GM18867 (cell line): ENCODE results near the gene EEFSEC.

ENCODE experiments used
- ATAC-seq: cut with Tn5 transposase; IDR thresholded peaks from one replicate; pipeline ENCODE4 v1.9.1; 2021; ENCODE audit warnings: mild to moderate bottlenecking, moderate library complexity; ENCODE audit not compliant: unreplicated experiment

Gene EEFSEC

GRCh38 chr3:128239304-128239703, 86.0 kb downstream of the EEFSEC start:
- no peak for ATAC-seq

GRCh38 chr3:128240232-128240631, 87.0 kb downstream of the EEFSEC start:
- no peak for ATAC-seq

DNA sequence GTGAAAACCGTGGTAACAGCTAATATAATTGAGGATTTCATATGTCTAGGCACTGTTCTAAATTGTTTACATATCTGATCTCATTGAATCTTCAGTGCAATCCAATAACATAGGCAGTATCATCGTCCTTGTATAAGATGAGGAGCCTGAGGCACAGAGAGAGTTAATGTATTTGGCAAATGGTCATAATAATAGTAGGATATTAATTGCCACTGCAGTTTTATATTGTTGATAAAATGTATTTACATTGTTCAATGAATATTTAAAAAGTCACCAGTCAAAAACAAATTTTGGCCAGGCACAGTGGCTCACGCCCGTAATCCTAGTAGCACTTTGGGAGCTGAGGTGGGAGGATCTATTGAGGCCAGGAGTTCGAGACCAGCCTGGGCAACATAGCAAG, 88.5 kb downstream of the EEFSEC start:
- ATAC-seq, result no peak

DNA sequence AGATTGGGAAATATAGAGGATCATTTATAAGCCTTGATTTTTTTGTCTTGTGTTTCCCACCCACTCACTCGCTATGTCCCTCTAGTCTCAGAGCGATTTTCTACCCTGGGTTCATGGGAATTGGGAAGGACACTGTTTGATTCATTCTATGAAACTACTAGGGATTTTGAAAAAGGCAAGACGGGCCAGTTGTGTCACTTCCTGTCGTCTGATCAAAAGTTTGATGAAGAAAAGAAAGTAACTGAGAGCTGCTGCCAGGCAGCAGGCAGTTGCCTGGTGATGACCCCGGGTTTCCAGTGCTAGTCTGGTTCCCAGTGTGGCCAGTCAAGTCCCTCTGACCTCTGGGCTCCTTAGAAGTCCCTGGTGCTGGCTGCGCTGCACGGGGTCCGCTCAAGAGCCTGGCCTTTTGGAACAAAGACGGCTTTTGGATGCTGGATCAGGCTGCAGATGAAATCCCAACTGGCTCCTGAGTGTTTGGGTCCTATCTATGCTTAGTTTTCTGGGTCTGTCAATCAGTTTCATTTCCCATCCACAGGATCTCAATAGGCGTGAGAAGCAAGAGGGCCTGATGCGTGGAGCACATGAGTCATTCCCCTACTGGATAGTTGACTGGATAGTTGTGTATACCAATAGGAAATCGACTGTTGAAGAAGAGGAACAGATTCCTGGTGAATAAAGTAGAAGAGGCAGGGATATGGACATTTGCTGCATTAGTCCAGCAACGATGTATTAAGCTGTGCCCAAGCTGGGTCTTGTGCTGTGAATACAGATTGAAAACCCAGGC, 89.7 kb downstream of the EEFSEC start:
- ATAC-seq, result no peak

GRCh38 chr3:128243602-128244504, 90.6 kb downstream of the EEFSEC start:
- no peak for ATAC-seq

DNA sequence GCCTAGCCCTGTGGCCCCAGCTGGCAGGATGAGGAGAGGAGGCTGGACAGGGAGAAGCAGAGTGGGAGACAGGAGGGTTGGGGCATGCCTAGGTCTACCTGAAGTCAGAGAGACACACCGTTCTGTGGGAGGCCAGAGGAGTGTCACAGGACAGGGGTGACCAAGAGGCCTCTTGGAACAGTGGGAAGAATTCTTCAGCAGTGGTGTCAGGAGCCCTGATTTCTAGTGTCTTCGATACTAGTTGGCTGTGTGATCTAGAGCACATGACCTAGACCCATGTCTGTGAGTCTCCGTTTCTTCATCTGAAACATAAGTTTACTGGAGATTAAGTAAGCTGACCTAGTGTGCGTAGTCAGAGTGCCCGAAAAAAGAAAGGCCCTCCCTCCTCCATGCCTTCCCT, 92.2 kb downstream of the EEFSEC start:
- ATAC-seq, result no peak

GRCh38 chr3:128247666-128248409, 94.6 kb downstream of the EEFSEC start:
- ATAC-seq, result no peak

DNA sequence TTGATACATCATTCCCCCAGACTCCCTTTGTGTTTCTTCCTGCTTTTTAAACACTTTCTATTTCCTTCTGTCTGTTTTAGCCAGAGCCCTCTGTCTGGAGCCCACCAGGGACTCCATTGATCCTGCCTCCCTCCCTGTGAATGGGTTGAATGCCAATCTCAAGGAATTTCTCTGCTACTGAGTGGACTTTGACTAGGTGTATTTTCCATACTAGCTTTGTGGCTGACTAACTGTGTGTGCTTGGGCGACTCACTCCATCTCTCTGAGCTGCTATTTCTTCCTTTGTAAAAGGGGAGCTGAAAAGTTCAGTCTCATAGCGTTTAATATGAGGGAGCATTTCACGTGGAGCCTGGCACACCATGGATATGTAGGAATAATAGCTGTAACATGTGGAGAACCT, 98.8 kb downstream of the EEFSEC start:
- ATAC-seq, result no peak

GRCh38 chr3:128253150-128253549, 99.9 kb downstream of the EEFSEC start:
- ATAC-seq, result no peak

DNA sequence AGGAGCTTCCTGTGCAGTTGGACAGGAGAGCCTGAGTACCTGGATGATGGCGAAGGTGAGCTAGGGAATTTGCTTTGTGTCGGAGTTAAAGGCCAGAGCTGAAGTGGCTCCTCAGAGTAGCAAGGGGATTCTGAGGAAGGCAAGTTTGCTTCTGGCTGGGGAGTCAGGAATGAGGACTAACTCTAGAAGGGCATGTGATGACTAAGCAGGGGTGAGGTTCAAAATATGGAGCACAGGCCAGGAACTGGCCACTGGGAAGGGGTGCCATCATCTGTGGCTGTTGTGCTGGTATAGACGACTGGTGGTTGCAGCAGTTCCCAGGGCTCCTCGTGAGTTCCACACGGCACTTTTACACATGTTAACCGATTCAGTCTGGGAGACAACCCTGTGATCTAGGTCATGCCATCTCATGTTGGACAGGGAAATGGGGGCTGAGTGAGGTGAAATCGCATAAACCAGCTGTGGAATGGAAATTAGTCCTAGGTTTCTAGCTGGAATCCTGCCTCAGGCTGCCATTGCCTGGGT, 100.8 kb downstream of the EEFSEC start:
- ATAC-seq, result no peak

- no peak for ATAC-seq
These were observed 101.7 kb downstream of the EEFSEC start for GRCh38 chr3:128254967-128255366.

GRCh38 chr3:128256131-128256530, 102.8 kb downstream of the EEFSEC start:
- no peak for ATAC-seq

- ATAC-seq, result no peak
These were observed 104.4 kb downstream of the EEFSEC start for GRCh38 chr3:128257632-128258031.

DNA sequence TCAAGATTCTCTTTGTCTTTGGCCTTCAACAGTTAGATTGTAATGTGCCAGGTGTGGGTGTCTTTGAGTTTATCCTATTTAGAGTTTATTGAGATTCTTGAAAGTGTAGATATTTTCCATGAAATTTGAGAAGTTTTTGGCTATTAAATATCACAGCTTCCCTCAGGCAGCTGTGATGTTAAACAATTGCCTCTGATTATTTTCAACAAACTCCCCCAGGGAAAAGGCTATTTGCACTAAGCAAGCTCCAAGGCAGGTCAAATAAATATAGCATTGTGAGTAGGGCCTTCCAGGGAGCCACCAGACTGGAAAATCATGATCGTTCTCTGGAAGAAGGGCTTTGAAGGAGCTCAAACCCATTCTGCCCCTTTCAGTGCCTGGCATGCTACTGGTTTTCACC, 107.0 kb downstream of the EEFSEC start:
- ATAC-seq, result no peak

- no peak for ATAC-seq
These were observed 109.2 kb downstream of the EEFSEC start for GRCh38 chr3:128262457-128262856.

- ATAC-seq, result no peak
These were observed 109.8 kb downstream of the EEFSEC start for GRCh38 chr3:128263118-128263517.

- no peak for ATAC-seq
These were observed 110.7 kb downstream of the EEFSEC start for GRCh38 chr3:128263946-128264345.

DNA sequence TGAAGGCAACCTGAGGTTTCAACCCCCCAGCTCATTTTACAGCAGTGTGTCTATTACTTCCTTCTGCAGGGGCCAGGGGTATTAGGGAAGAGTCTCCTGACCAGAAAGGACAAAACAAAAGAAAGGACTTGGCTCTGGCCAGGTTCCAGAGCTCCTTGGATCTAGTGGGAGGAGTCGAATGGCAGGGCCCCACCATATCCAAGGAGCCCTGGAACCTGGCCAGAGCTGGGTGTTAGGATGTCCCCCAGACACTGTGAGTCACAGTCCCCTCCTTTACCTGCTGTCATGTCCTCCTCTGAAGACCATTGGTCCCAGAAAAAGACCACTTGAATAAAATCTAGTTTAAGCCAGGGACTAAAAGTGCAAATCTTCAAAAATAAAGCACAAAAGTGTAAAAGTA, 113.2 kb downstream of the EEFSEC start:
- no peak for ATAC-seq

DNA sequence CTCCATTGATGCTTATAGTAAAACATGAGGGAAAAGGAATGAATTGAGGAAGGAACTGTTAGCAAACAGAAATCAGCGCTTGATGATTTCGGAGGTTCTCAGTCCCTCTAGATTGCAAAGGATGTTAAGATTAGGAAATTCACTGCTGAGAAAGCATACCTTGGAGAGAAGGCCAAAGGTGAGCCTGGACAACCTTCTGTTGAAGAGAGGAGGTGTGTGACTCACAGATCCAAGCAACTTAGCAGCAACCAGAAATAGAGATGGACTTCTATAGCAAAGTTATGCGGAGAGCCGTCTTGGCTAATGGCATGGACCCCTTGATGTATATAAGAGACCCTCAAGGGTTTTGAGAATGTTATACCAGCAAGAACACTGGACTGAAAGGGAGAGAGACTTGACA, 114.3 kb downstream of the EEFSEC start:
- ATAC-seq, result no peak

GRCh38 chr3:128269006-128269775, 115.9 kb downstream of the EEFSEC start:
- ATAC-seq, result no peak
